Measurements from ENCODE around the gene CCDC15. TPM values are rescaled to one million over a fixed set of nuclear protein-coding genes. Genes with fewer than 3 reads are reported as not detected.

CCDC15 gene
- total RNA-seq, 4 donors from 2014 or later: 0.42 to 1.6 (median 0.60) TPM

- H3K4me1 ChIP-seq: no peaks in the 10 kb centered on the region
- DNase-seq (ENCODE audit: extremely low spot score): no peak
- TF ChIP-seq POLR2AphosphoS5 (IDR thresholded peaks at IDR 0.05): no peak
- no peak for TF ChIP-seq CTCF (IDR thresholded peaks at IDR 0.05)
- TF ChIP-seq POLR2A (IDR thresholded peaks at IDR 0.05; ENCODE audit: low read depth): no peak
- no peak for TF ChIP-seq EP300 (IDR thresholded peaks at IDR 0.05)
- H3K27me3 ChIP-seq: peaks cover 0 to 19% (median 0%) of the 10 kb centered on the region in 4 donors
- H3K27ac ChIP-seq (replicated peaks in 1 of 4): no peak within 1 kb of the TSS
- intact Hi-C loops (cut with DNase I): no loop called here
- no peaks in the 10 kb centered on the region for H3K36me3 ChIP-seq
- H3K4me3 ChIP-seq: peak within 1 kb of the TSS in 1 of 4 donors; percentile 4
- no peaks in the 10 kb centered on the region for H3K9me3 ChIP-seq
- WGBS: 83% methylated on average over 18 of the region's 18 CpGs
These were observed 18.2 kb upstream of the CCDC15 start, which contains the start of gene HEPACAM for GRCh38 chr11:124935548-124936514. HEPACAM (minus strand) TSS chr11:124936047; CDS start chr11:124936006, 41 bp downstream.

GRCh38 chr11:124937336-124937935 is 16.6 kb upstream of the CCDC15 start:
- H3K9me3 ChIP-seq: no peaks in the 10 kb centered on the region
- no peaks in the 10 kb centered on the region for H3K4me1 ChIP-seq
- WGBS: 81% methylated on average over 3 of the region's 3 CpGs
- no peaks in the 10 kb centered on the region for H3K36me3 ChIP-seq
- H3K4me3 ChIP-seq: no peak overlapping the region
- no peak overlapping the region for H3K27ac ChIP-seq (replicated peaks in 1 of 4)
- intact Hi-C loops (cut with DNase I): no loop called here
- no peak for DNase-seq (ENCODE audit: extremely low spot score)
- H3K27me3 ChIP-seq: peaks cover 0 to 19% (median 0%) of the 10 kb centered on the region in 4 donors
- TF ChIP-seq EP300 (IDR thresholded peaks at IDR 0.05) (no peak), POLR2AphosphoS5 (IDR thresholded peaks at IDR 0.05) (no peak), CTCF (IDR thresholded peaks at IDR 0.05) (no peak), POLR2A (IDR thresholded peaks at IDR 0.05; ENCODE audit: low read depth) (no peak)

- Histone ChIP-seq H3K27me3 (peaks cover 0 to 19% (median 0%) of the 10 kb centered on the region in 4 donors), H3K9me3 (no peaks in the 10 kb centered on the region), H3K36me3 (no peaks in the 10 kb centered on the region), H3K4me1 (no peaks in the 10 kb centered on the region), H3K27ac (replicated peaks in 1 of 4) (no peak overlapping the region), H3K4me3 (no peak overlapping the region)
- WGBS: 74% methylated on average over 6 of the region's 6 CpGs
- no peak for DNase-seq (ENCODE audit: extremely low spot score)
- intact Hi-C loops (cut with DNase I): no loop called here
- TF ChIP-seq CTCF (IDR thresholded peaks at IDR 0.05) (no peak), POLR2A (IDR thresholded peaks at IDR 0.05; ENCODE audit: low read depth) (no peak), POLR2AphosphoS5 (IDR thresholded peaks at IDR 0.05) (no peak), EP300 (IDR thresholded peaks at IDR 0.05) (no peak)
These were observed 15.7 kb upstream of the CCDC15 start for GRCh38 chr11:124938206-124938765.

- no peak overlapping the region for H3K27ac ChIP-seq (replicated peaks in 1 of 4)
These were observed 15.0 kb upstream of the CCDC15 start for GRCh38 chr11:124938970-124939369.

More at GRCh38 chr11:124938970-124939369, 15.0 kb upstream of the CCDC15 start:
- intact Hi-C loops (cut with DNase I): no loop called here
- WGBS: 71% methylated on average over 6 of the region's 6 CpGs
- H3K36me3 ChIP-seq: no peaks in the 10 kb centered on the region
- no peak overlapping the region for H3K4me3 ChIP-seq
- H3K27me3 ChIP-seq: peaks cover 0 to 19% (median 0%) of the 10 kb centered on the region in 4 donors
- H3K9me3 ChIP-seq: no peaks in the 10 kb centered on the region
- no peak for TF ChIP-seq CTCF (IDR thresholded peaks at IDR 0.05)
- TF ChIP-seq EP300 (IDR thresholded peaks at IDR 0.05): no peak
- no peak for TF ChIP-seq POLR2A (IDR thresholded peaks at IDR 0.05; ENCODE audit: low read depth)
- no peak for TF ChIP-seq POLR2AphosphoS5 (IDR thresholded peaks at IDR 0.05)
- DNase-seq (ENCODE audit: extremely low spot score): no peak
- H3K4me1 ChIP-seq: no peaks in the 10 kb centered on the region

Data from esophagus muscularis mucosa (tissue), 4 donors.